Fibroblast of lung (primary cell): Measurements from ENCODE around the gene NAV3.

Experiments used
- EZH2 ChIP-seq: IDR thresholded peaks from 2 replicates; pipeline ENCODE4 v1.5.1; 2012; ENCODE audit warnings: low read length, control low read depth, mild to moderate bottlenecking; ENCODE audit errors: missing control alignments
- TF ChIP-seq, protein P1 (sequence below), 2 donors: IDR thresholded peaks in 1 of 2; conservative IDR thresholded peaks in 1 of 2; 1 replicate in 1 of 2; 2 replicates in 1 of 2; pipeline ENCODE4 v1.5.1; 2011 to 2012; ENCODE audit warnings: low read length in 2 of 2, control low read depth in 1 of 2, inconsistent platforms in 1 of 2, low read depth in 1 of 2, mild to moderate bottlenecking in 1 of 2

DNA sequence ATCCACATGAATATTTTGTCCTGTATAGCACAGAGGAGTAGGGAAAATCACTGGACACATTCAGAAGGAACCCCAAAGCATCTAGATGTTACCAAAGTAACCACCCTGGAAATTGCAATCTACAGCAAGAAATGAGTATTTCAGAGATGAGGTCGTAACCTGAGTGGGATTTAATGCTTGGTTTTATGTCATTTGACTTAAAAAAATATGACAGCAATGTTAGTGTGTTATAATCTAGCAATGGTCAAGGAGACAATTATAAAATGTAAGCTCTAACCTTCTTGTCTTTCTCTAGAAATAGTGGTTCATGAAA lies 256.6 kb downstream of the NAV3 start:
- TF ChIP-seq, protein P1, sequence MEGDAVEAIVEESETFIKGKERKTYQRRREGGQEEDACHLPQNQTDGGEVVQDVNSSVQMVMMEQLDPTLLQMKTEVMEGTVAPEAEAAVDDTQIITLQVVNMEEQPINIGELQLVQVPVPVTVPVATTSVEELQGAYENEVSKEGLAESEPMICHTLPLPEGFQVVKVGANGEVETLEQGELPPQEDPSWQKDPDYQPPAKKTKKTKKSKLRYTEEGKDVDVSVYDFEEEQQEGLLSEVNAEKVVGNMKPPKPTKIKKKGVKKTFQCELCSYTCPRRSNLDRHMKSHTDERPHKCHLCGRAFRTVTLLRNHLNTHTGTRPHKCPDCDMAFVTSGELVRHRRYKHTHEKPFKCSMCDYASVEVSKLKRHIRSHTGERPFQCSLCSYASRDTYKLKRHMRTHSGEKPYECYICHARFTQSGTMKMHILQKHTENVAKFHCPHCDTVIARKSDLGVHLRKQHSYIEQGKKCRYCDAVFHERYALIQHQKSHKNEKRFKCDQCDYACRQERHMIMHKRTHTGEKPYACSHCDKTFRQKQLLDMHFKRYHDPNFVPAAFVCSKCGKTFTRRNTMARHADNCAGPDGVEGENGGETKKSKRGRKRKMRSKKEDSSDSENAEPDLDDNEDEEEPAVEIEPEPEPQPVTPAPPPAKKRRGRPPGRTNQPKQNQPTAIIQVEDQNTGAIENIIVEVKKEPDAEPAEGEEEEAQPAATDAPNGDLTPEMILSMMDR (conservative IDR thresholded peaks at IDR 0.05 in 1 of 2, IDR thresholded peaks at IDR 0.05 in 1 of 2; ENCODE audit: low read depth in 1 of 2, low read length in 2 of 2): no peak
- no peak for TF ChIP-seq EZH2
